ENCODE data around the gene CNTNAP3B. TPM values are rescaled to one million over a fixed set of nuclear protein-coding genes. Genes with fewer than 3 reads are reported as not detected.
"Not testable (repeated sequence)": the region's sequence is repeated elsewhere in the genome, so short reads cannot be mapped to it uniquely, and the experiment has no call there.

Gene CNTNAP3B
- total and polyA plus RNA-seq, 10 of the 15 experiments (the other 5 are each of a cell fraction or from before 2014, with no cell fraction given), result 0.03 to 0.21 (median 0.03) TPM; not detected in 7

GRCh38 chr9:42080376-42080775 is 48.9 kb downstream of the CNTNAP3B start:
- ATAC-seq; H3K79me2 ChIP-seq (ENCODE audit: control insufficient read depth, insufficient read depth, low read length); H3K4me1 ChIP-seq (ENCODE audit: control insufficient read depth, insufficient read depth, low read length); POLR2A ChIA-PET; BruUV-seq (replicated peaks); H3K36me3 ChIP-seq (ENCODE audit: control insufficient read depth in 2 of 2, insufficient read depth in 2 of 2, low read length in 1 of 2); SMC1A ChIA-PET (ENCODE audit: uncharacterized antibody, unreplicated experiment); H3K4me3 ChIP-seq; H4K20me1 ChIP-seq (ENCODE audit: control insufficient read depth, insufficient read depth); H2AFZ ChIP-seq (ENCODE audit: control insufficient read depth, low read depth, low read length); CTCF ChIA-PET; RAD21 ChIA-PET (ENCODE audit: unreplicated experiment); H3K4me2 ChIP-seq (ENCODE audit: control insufficient read depth, insufficient read depth); in situ Hi-C loops (cut with MboI); H3K9ac ChIP-seq (ENCODE audit: control insufficient read depth, insufficient read depth, low read length); FAIRE-seq; intact Hi-C loops (cut with micrococcal nuclease; ENCODE audit: unreplicated experiment); DNase-seq (ENCODE audit: low read depth, low spot score); H3K27ac ChIP-seq (ENCODE audit: control insufficient read depth, insufficient read depth); H3K9me3 ChIP-seq (replicated peaks; ENCODE audit: control insufficient read depth, insufficient read depth, low read length); H3K27me3 ChIP-seq (replicated peaks in 1 of 2; ENCODE audit: control insufficient read depth in 2 of 2, insufficient read depth in 2 of 2, low read length in 1 of 2): not testable (repeated sequence)
- WGBS (ENCODE audit: insufficient coverage, insufficient replicate concordance, low lambda C conversion rate, missing lambda C conversion rate), result 23% methylated on average over 2 of the region's 2 CpGs

- POLR2A ChIA-PET; H4K20me1 ChIP-seq (ENCODE audit: control insufficient read depth, insufficient read depth); H3K4me1 ChIP-seq (ENCODE audit: control insufficient read depth, insufficient read depth, low read length); in situ Hi-C loops (cut with MboI); H3K79me2 ChIP-seq (ENCODE audit: control insufficient read depth, insufficient read depth, low read length); RAD21 ChIA-PET (ENCODE audit: unreplicated experiment); BruUV-seq (replicated peaks); H3K4me2 ChIP-seq (ENCODE audit: control insufficient read depth, insufficient read depth); H3K27ac ChIP-seq (ENCODE audit: control insufficient read depth, insufficient read depth); DNase-seq (ENCODE audit: low read depth, low spot score); SMC1A ChIA-PET (ENCODE audit: uncharacterized antibody, unreplicated experiment); FAIRE-seq; intact Hi-C loops (cut with micrococcal nuclease; ENCODE audit: unreplicated experiment); H3K9me3 ChIP-seq (replicated peaks; ENCODE audit: control insufficient read depth, insufficient read depth, low read length); CTCF ChIA-PET; H2AFZ ChIP-seq (ENCODE audit: control insufficient read depth, low read depth, low read length); ATAC-seq; H3K27me3 ChIP-seq (replicated peaks in 1 of 2; ENCODE audit: control insufficient read depth in 2 of 2, insufficient read depth in 2 of 2, low read length in 1 of 2); H3K36me3 ChIP-seq (ENCODE audit: control insufficient read depth in 2 of 2, insufficient read depth in 2 of 2, low read length in 1 of 2); H3K9ac ChIP-seq (ENCODE audit: control insufficient read depth, insufficient read depth, low read length); H3K4me3 ChIP-seq: not testable (repeated sequence)
- 47% methylated on average over 4 of the region's 5 CpGs for WGBS (ENCODE audit: insufficient coverage, insufficient replicate concordance, low lambda C conversion rate, missing lambda C conversion rate)
These were observed 54.4 kb downstream of the CNTNAP3B start for GRCh38 chr9:42074868-42075267.

DNA sequence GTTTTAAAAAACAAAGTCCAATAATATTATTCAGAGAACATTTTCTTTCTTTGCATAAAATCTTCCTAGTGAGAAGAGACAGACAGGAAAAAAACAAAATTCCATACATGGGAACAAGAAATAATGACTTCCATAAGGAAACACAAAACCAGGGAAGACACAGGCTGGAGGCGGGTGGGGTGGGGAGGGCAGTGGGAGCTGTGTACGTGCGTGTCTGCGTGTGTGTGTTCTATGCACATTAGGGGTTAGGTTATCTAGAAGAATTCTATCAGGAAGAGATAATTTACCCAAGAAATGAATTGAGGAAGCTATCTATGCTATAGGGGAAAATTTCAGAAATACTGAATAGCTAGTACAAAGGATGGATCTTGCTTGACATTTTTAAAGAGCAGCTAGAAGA is 58.2 kb downstream of the CNTNAP3B start:
- H3K4me1 ChIP-seq (ENCODE audit: control insufficient read depth, insufficient read depth, low read length); SMC1A ChIA-PET (ENCODE audit: uncharacterized antibody, unreplicated experiment); RAD21 ChIA-PET (ENCODE audit: unreplicated experiment); ATAC-seq; H3K36me3 ChIP-seq (ENCODE audit: control insufficient read depth in 2 of 2, insufficient read depth in 2 of 2, low read length in 1 of 2); H3K27ac ChIP-seq (ENCODE audit: control insufficient read depth, insufficient read depth); DNase-seq (ENCODE audit: low read depth, low spot score); H3K27me3 ChIP-seq (replicated peaks in 1 of 2; ENCODE audit: control insufficient read depth in 2 of 2, insufficient read depth in 2 of 2, low read length in 1 of 2); in situ Hi-C loops (cut with MboI); H3K79me2 ChIP-seq (ENCODE audit: control insufficient read depth, insufficient read depth, low read length); H3K9ac ChIP-seq (ENCODE audit: control insufficient read depth, insufficient read depth, low read length); FAIRE-seq; H3K4me2 ChIP-seq (ENCODE audit: control insufficient read depth, insufficient read depth); CTCF ChIA-PET; H3K4me3 ChIP-seq; H4K20me1 ChIP-seq (ENCODE audit: control insufficient read depth, insufficient read depth); POLR2A ChIA-PET; BruUV-seq (replicated peaks); H2AFZ ChIP-seq (ENCODE audit: control insufficient read depth, low read depth, low read length); intact Hi-C loops (cut with micrococcal nuclease; ENCODE audit: unreplicated experiment); H3K9me3 ChIP-seq (replicated peaks; ENCODE audit: control insufficient read depth, insufficient read depth, low read length): not testable (repeated sequence)
- no CpG with 5 or more reads among the region's 4 CpGs for WGBS (ENCODE audit: insufficient coverage, insufficient replicate concordance, low lambda C conversion rate, missing lambda C conversion rate)

GRCh38 chr9:42070035-42070799 is 59.0 kb downstream of the CNTNAP3B start:
- H2AFZ ChIP-seq (ENCODE audit: control insufficient read depth, low read depth, low read length); FAIRE-seq; CTCF ChIA-PET; RAD21 ChIA-PET (ENCODE audit: unreplicated experiment); H3K27ac ChIP-seq (ENCODE audit: control insufficient read depth, insufficient read depth); H3K27me3 ChIP-seq (replicated peaks in 1 of 2; ENCODE audit: control insufficient read depth in 2 of 2, insufficient read depth in 2 of 2, low read length in 1 of 2); POLR2A ChIA-PET; H4K20me1 ChIP-seq (ENCODE audit: control insufficient read depth, insufficient read depth); H3K79me2 ChIP-seq (ENCODE audit: control insufficient read depth, insufficient read depth, low read length); H3K36me3 ChIP-seq (ENCODE audit: control insufficient read depth in 2 of 2, insufficient read depth in 2 of 2, low read length in 1 of 2); ATAC-seq; BruUV-seq (replicated peaks); in situ Hi-C loops (cut with MboI); H3K4me3 ChIP-seq; intact Hi-C loops (cut with micrococcal nuclease; ENCODE audit: unreplicated experiment); H3K9ac ChIP-seq (ENCODE audit: control insufficient read depth, insufficient read depth, low read length); H3K9me3 ChIP-seq (replicated peaks; ENCODE audit: control insufficient read depth, insufficient read depth, low read length); SMC1A ChIA-PET (ENCODE audit: uncharacterized antibody, unreplicated experiment); H3K4me2 ChIP-seq (ENCODE audit: control insufficient read depth, insufficient read depth); DNase-seq (ENCODE audit: low read depth, low spot score); H3K4me1 ChIP-seq (ENCODE audit: control insufficient read depth, insufficient read depth, low read length): not testable (repeated sequence)
- WGBS (ENCODE audit: insufficient coverage, insufficient replicate concordance, low lambda C conversion rate, missing lambda C conversion rate), result 9% methylated on average over 3 of the region's 11 CpGs
